Parathyroid adenoma (tissue), 2 donors: ENCODE data around the gene ACAD10.

ENCODE experiments used
- H2AFZ ChIP-seq: fragments of 300-600 bp; sonication (generic); one replicate; pipeline ENCODE4 v1.7.0; 2017; ENCODE audit warnings: antibody characterized with exemption, mild to moderate bottlenecking
- H3K27ac ChIP-seq: fragments of 300-600 bp; sonication (generic); one replicate; pipeline ENCODE4 v1.7.0; 2017
- H3K27me3 ChIP-seq: fragments of 300-600 bp; sonication (generic); one replicate; pipeline ENCODE4 v1.7.0; 2017; ENCODE audit warnings: low read length; ENCODE audit not compliant: control insufficient read depth, insufficient read depth
- H3K36me3 ChIP-seq: fragments of 300-600 bp; sonication (generic); one replicate; pipeline ENCODE4 v1.7.0; 2017; ENCODE audit warnings: low read length; ENCODE audit not compliant: control insufficient read depth, insufficient read depth
- H3K4me1 ChIP-seq: fragments of 300-600 bp; sonication (generic); one replicate; pipeline ENCODE4 v1.7.0; 2017; ENCODE audit warnings: control low read depth
- H3K4me2 ChIP-seq: fragments of 300-600 bp; sonication (generic); one replicate; pipeline ENCODE4 v1.7.0; 2017; ENCODE audit warnings: low read length
- H3K4me3 ChIP-seq: fragments of 300-600 bp; sonication (generic); one replicate; pipeline ENCODE4 v1.7.0; 2017; ENCODE audit warnings: low read depth, low read length
- H3K79me2 ChIP-seq: fragments of 300-600 bp; sonication (generic); one replicate; pipeline ENCODE4 v1.7.0; 2017; ENCODE audit warnings: control low read depth
- H3K9ac ChIP-seq: fragments of 300-600 bp; sonication (generic); one replicate; pipeline ENCODE4 v1.7.0; 2017; ENCODE audit warnings: mild to moderate bottlenecking
- H3K9me3 ChIP-seq: fragments of 300-600 bp; sonication (generic); one replicate; pipeline ENCODE4 v1.7.0; 2017; ENCODE audit warnings: low read length; ENCODE audit not compliant: control insufficient read depth
- TF ChIP-seq, protein P1 (sequence below): fragments of 300-600 bp; sonication (generic); IDR thresholded peaks from one replicate; pipeline ENCODE4 v1.7.0; 2017; ENCODE audit warnings: antibody characterized with exemption, mild to moderate bottlenecking
- donor health status: primary hyperparathyroidism.

ACAD10 gene

DNA sequence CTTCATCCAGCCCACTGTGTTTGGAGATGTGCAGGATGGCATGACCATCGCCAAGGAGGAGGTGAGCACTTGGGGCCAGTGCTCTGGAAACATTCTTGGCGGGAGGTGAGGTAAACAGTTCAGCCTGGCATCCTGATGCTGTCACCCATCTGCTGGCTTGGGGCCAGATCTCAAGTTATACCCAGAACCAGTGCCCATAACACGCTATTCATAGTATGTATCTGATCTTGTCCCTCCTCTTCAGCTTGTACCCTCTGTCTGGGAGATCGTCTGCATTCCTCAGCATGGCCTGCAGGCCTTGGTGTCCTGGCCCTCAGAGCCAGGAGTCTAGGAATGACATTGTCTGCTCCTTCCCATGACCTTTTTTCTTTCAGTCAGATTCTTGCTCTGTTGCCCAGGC lies 112.3 kb downstream of the ACAD10 start:
- Histone ChIP-seq H3K4me2 (no peak overlapping the region), H3K9ac (no peak overlapping the region), H3K79me2 (no peaks in the 10 kb centered on the region), H3K9me3 (no peaks in the 10 kb centered on the region), H3K36me3 (no peaks in the 10 kb centered on the region), H3K27me3 (no peaks in the 10 kb centered on the region), H3K27ac (no peak overlapping the region), H3K4me3 (no peak overlapping the region), H2AFZ (no peak overlapping the region), H3K4me1 (no peaks in the 10 kb centered on the region)
- TF ChIP-seq, protein P1, sequence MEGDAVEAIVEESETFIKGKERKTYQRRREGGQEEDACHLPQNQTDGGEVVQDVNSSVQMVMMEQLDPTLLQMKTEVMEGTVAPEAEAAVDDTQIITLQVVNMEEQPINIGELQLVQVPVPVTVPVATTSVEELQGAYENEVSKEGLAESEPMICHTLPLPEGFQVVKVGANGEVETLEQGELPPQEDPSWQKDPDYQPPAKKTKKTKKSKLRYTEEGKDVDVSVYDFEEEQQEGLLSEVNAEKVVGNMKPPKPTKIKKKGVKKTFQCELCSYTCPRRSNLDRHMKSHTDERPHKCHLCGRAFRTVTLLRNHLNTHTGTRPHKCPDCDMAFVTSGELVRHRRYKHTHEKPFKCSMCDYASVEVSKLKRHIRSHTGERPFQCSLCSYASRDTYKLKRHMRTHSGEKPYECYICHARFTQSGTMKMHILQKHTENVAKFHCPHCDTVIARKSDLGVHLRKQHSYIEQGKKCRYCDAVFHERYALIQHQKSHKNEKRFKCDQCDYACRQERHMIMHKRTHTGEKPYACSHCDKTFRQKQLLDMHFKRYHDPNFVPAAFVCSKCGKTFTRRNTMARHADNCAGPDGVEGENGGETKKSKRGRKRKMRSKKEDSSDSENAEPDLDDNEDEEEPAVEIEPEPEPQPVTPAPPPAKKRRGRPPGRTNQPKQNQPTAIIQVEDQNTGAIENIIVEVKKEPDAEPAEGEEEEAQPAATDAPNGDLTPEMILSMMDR: no peak

DNA sequence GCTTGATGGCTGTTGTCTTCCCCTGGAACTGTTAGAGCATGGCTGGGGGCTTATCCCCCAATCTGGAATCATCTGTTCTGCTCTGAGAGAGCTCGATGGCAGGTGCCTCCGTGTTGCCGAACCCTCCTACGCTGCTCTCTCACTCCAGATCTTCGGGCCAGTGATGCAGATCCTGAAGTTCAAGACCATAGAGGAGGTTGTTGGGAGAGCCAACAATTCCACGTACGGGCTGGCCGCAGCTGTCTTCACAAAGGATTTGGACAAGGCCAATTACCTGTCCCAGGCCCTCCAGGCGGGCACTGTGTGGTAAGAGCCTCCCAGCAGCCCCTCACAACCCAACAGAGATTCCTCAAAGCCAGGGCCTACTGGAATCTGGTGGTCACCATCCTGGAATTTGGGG lies 113.9 kb downstream of the ACAD10 start:
- H3K36me3 ChIP-seq: no peaks in the 10 kb centered on the region
- H3K4me1 ChIP-seq: no peaks in the 10 kb centered on the region
- H3K27ac ChIP-seq: no peak overlapping the region
- no peaks in the 10 kb centered on the region for H3K79me2 ChIP-seq
- no peak overlapping the region for H3K4me2 ChIP-seq
- TF ChIP-seq, protein P1: no peak
- no peaks in the 10 kb centered on the region for H3K27me3 ChIP-seq
- H3K9ac ChIP-seq: no peak overlapping the region
- H3K4me3 ChIP-seq: no peak overlapping the region
- no peaks in the 10 kb centered on the region for H3K9me3 ChIP-seq
- H2AFZ ChIP-seq: no peak overlapping the region

DNA sequence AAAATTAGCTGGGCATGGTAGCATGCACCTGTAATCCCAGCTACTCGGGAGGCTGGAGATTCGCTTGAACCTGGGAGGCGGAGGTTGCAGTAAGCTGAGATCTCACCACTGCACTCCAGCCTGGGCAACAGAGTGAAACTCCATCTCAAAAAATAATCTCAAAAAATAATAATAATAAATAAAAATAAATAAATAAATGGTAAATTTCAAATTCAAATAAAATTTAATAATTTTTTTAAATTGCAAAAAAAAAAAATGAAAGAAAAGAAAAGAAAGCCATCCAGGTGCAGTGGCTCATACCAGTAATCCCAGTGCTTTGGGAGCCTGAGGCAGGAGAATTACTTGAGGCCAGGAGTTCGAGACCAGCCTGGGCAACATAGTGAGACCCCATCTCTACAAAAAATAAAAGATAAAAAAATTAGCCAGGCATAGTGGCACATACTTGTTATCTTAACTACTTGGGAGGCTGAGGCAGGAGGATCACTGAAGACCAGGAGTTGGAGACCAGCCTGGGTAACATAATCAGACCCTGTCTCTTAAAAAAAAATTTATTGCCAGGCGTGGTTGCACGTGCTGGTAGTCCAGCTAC lies 117.3 kb downstream of the ACAD10 start:
- no peaks in the 10 kb centered on the region for H3K27me3 ChIP-seq
- TF ChIP-seq, protein P1: no peak
- no peaks in the 10 kb centered on the region for H3K36me3 ChIP-seq
- no peak overlapping the region for H3K27ac ChIP-seq
- H3K9ac ChIP-seq: no peak overlapping the region
- no peak overlapping the region for H3K4me2 ChIP-seq
- H3K79me2 ChIP-seq: no peaks in the 10 kb centered on the region
- no peaks in the 10 kb centered on the region for H3K4me1 ChIP-seq
- H2AFZ ChIP-seq: no peak overlapping the region
- H3K4me3 ChIP-seq: no peak overlapping the region
- H3K9me3 ChIP-seq: no peaks in the 10 kb centered on the region

DNA sequence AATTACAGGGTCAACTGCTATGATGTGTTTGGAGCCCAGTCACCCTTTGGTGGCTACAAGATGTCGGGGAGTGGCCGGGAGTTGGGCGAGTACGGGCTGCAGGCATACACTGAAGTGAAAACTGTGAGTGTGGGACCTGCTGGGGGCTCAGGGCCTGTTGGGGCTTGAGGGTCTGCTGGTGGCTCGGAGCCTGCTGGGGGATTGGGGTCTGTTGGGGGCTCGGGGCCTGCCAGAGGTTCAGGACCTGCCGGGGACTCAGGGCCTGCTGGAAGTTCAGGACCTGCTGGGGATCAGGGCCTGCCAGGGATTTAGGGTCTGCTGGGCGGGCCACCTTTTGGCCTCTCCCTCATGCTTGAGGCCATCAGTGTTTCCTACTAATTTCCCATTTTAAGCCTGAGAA lies 118.0 kb downstream of the ACAD10 start:
- Histone ChIP-seq H3K4me2 (no peak overlapping the region), H2AFZ (no peak overlapping the region), H3K36me3 (no peaks in the 10 kb centered on the region), H3K79me2 (no peaks in the 10 kb centered on the region), H3K4me1 (no peaks in the 10 kb centered on the region), H3K9me3 (no peaks in the 10 kb centered on the region), H3K27me3 (no peaks in the 10 kb centered on the region), H3K9ac (no peak overlapping the region), H3K4me3 (no peak overlapping the region), H3K27ac (no peak overlapping the region)
- TF ChIP-seq, protein P1: no peak

DNA sequence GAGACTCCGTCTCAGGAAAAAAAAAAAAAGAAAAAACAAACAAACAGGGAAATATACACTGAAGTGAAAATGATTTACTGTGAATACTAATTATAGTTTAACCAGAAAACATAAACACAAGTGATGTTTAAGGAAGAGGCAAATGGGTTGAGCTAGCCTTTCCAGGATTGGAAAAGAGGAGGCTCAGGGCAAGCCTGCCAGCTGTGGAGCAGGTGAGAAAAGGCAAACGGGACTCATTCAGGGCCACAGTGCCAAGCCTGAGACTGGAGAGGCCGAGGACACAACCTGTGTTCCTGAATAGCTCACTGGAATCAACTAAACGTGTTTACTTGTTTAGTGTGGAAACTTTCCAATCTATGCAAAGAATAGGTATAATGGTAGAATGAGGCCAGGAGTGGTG lies 120.5 kb downstream of the ACAD10 start:
- H3K9ac ChIP-seq: no peak overlapping the region
- H3K36me3 ChIP-seq: no peaks in the 10 kb centered on the region
- no peaks in the 10 kb centered on the region for H3K27me3 ChIP-seq
- H3K4me2 ChIP-seq: no peak overlapping the region
- TF ChIP-seq, protein P1: no peak
- H2AFZ ChIP-seq: no peak overlapping the region
- H3K27ac ChIP-seq: no peak overlapping the region
- no peaks in the 10 kb centered on the region for H3K79me2 ChIP-seq
- H3K9me3 ChIP-seq: no peaks in the 10 kb centered on the region
- no peaks in the 10 kb centered on the region for H3K4me1 ChIP-seq
- no peak overlapping the region for H3K4me3 ChIP-seq
